Ovary (tissue), 9 donors: Measurements from ENCODE around the gene ERAS. TPM values are rescaled to one million over a fixed set of nuclear protein-coding genes. Genes with fewer than 3 reads are reported as not detected.

Experiments
- DNase-seq, 5 donors: peaks; one replicate each; pipeline ENCODE4 v3.0.0-alpha.2; 2019 to 2020
- H3K27ac ChIP-seq, 2 donors: fragments of 200-600 bp; one replicate each; pipeline versions ENCODE4 v1.5.1 to v1.8.0; 2019 to 2022
- H3K27me3 ChIP-seq: fragments of 200-600 bp; one replicate; pipeline ENCODE4 v1.8.0; 2022
- H3K36me3 ChIP-seq: fragments of 200-600 bp; sonication (generic); one replicate; pipeline ENCODE4 v1.5.1; 2019
- H3K4me1 ChIP-seq: one replicate; pipeline ENCODE4 v1.8.1; 2013; ENCODE audit warnings: mild to moderate bottlenecking, moderate library complexity; ENCODE audit not compliant: insufficient read depth
- H3K4me3 ChIP-seq: fragments of 200-600 bp; sonication (generic); one replicate; pipeline ENCODE4 v1.5.1; 2017
- H3K9me3 ChIP-seq, 2 donors: fragments of 200-600 bp in 1 of 2; sonication (generic) in 1 of 2; one replicate each; pipeline versions ENCODE4 v1.5.1 to v1.8.1; 2013 to 2019; ENCODE audit warnings: mild to moderate bottlenecking in 1 of 2, moderate library complexity in 1 of 2
- CTCF ChIP-seq, 3 donors: fragments of 450-650 bp in 2 of 3; fragments of 200-600 bp in 1 of 3; IDR thresholded peaks; one replicate each; pipeline versions ENCODE4 v1.5.1 to v1.8.0; 2016 to 2022; ENCODE audit warnings: antibody characterized with exemption in 3 of 3, mild to moderate bottlenecking in 1 of 3
- EP300 ChIP-seq: sonication (generic); formaldehyde crosslinking; IDR thresholded peaks from one replicate; pipeline ENCODE4 v1.6.1; 2017; ENCODE audit warnings: antibody characterized with exemption
- POLR2A ChIP-seq: fragments of 450-650 bp; IDR thresholded peaks from one replicate; pipeline ENCODE4 v1.6.1; 2017; ENCODE audit warnings: antibody characterized with exemption, mild to moderate bottlenecking, moderate library complexity
- WGBS, 3 donors: extraction: QIAGEN DNeasy Blood & Tissue Kit in 1 of 3; methylation state at CpG; one replicate each; pipeline versions ENCODE4 v1.1.5 to v1.1.7; 2013 to 2017; 5-methylcytosine and 5-hydroxymethylcytosine counted together
- intact Hi-C, 4 donors: fragments of 100-400 bp; cut with DNase I; formaldehyde crosslinking; loops; one replicate each; pipeline versions ENCODE4 v1.11.0 to v1.15.1; 2022 to 2023
- polyA plus RNA-seq, 2 donors: library from polyadenylated mRNA; stranded (reverse); fragments of 200-250 nt in 1 of 2; fragments of 350-450 nt in 1 of 2; fragmentation: Illumina TruSeq in 1 of 2; extraction: RNeasy Lipid Tissue Mini Kit (QIAGEN cat#74804) in 1 of 2; gene quantifications; one replicate each; pipeline ENCODE4 v1.2.3, GENCODE V29; 2013 to 2014
- total RNA-seq, 7 donors: library from RNA; depleted of rRNA in 2 of 7; stranded (reverse); fragments of >200 nt in 2 of 7; fragmentation: NEBNext Ultra II Directional in 3 of 7; extraction: Animal tissue kit (Norgen Biotek cat#: 25700) in 3 of 7; gene quantifications; one replicate each; pipeline versions ENCODE4 v1.1.0 to v1.2.4, GENCODE V29; 2016 to 2023
- donor health status: DM: no; HTN: no; CAD: no; lungs with moderate emphysema.
- donor health status: DM: no; HTN: no; CAD: no.
- donor health status: Bipolar disorder and iron deficiency.
- donor health status: DM: yes; HTN: yes; CAD: no.
- donor health status: DM: no; HTN: no; CAD: no.
- donor health status: DM: yes; HTN: yes; CAD: no.

The ERAS gene
- total and polyA plus RNA-seq, 9 donors, result not detected

- H3K27ac ChIP-seq, result no peak overlapping the region
- no peaks in the 10 kb centered on the region for H3K9me3 ChIP-seq
- no peaks in the 10 kb centered on the region for H3K4me1 ChIP-seq
- WGBS, 3 donors, result 75 to 79% (median 76%) methylated on average over 16 of the region's 16 CpGs
- intact Hi-C loops, result no loop called here
- no peak overlapping the region for H3K4me3 ChIP-seq
- TF ChIP-seq EP300 (no peak), CTCF (IDR thresholded peaks at IDR 0.05) (no peak), POLR2A (no peak)
- no peaks in the 10 kb centered on the region for H3K36me3 ChIP-seq
- no peak for DNase-seq
- no peaks in the 10 kb centered on the region for H3K27me3 ChIP-seq
Observed at GRCh38 chrX:48785540-48786214, 40.6 kb upstream of the ERAS start.

- DNase-seq, result no peak
Observed at GRCh38 chrX:48786341-48786800, 39.9 kb upstream of the ERAS start, which contains the start of gene GATA1. GATA1 (plus strand) TSS chrX:48786590; CDS start chrX:48791110, 4,520 bp downstream.

GRCh38 chrX:48786825-48787504, 39.3 kb upstream of the ERAS start:
- intact Hi-C loops, result no loop called here
- TF ChIP-seq EP300 (no peak), POLR2A (no peak), CTCF (IDR thresholded peaks at IDR 0.05) (no peak)
- DNase-seq, result no peak
- no peaks in the 10 kb centered on the region for H3K4me1 ChIP-seq
- H3K27ac ChIP-seq, result no peak overlapping the region
- 52 to 62% (median 54%) methylated on average over 6 of the region's 6 CpGs for whole genome bisulfite sequencing, 3 donors
- H3K9me3 ChIP-seq, result no peaks in the 10 kb centered on the region
- H3K27me3 ChIP-seq, result no peaks in the 10 kb centered on the region
- H3K4me3 ChIP-seq, result no peak overlapping the region
- no peaks in the 10 kb centered on the region for H3K36me3 ChIP-seq

More at GRCh38 chrX:48786341-48786800, 39.9 kb upstream of the ERAS start, which contains the start of gene GATA1:
- Histone ChIP-seq H3K4me1 (no peaks in the 10 kb centered on the region), H3K36me3 (no peaks in the 10 kb centered on the region), H3K27ac (no peak within 1 kb of the TSS), H3K9me3 (no peaks in the 10 kb centered on the region), H3K4me3 (no peak within 1 kb of the TSS), H3K27me3 (no peaks in the 10 kb centered on the region)
- WGBS, 3 donors, result 63 to 72% (median 70%) methylated on average over 7 of the region's 7 CpGs
- no peak for TF ChIP-seq CTCF (IDR thresholded peaks at IDR 0.05)
- no peak for TF ChIP-seq EP300
- no peak for TF ChIP-seq POLR2A
- intact Hi-C loops, result no loop called here

GRCh38 chrX:48787505-48788443, 38.5 kb upstream of the ERAS start:
- intact Hi-C loops, result no loop called here

More at GRCh38 chrX:48787505-48788443, 38.5 kb upstream of the ERAS start:
- Histone ChIP-seq H3K27me3 (no peaks in the 10 kb centered on the region), H3K9me3 (no peaks in the 10 kb centered on the region), H3K4me1 (no peaks in the 10 kb centered on the region), H3K4me3 (no peak overlapping the region), H3K27ac (no peak overlapping the region), H3K36me3 (no peaks in the 10 kb centered on the region)
- TF ChIP-seq POLR2A (no peak), CTCF (IDR thresholded peaks at IDR 0.05) (no peak), EP300 (no peak)
- WGBS, 3 donors, result 40 to 50% (median 46%) methylated on average over 17 of the region's 17 CpGs
- DNase-seq, result no peak
